CD14-positive monocyte (primary cell): ENCODE data around the gene STX3. TPM values are rescaled to one million over a fixed set of nuclear protein-coding genes. Genes with fewer than 3 reads are reported as not detected.

ENCODE experiments used
- DNase-seq, 3 donors: peaks; one replicate each; pipeline ENCODE4 v3.0.0-alpha.2; 2011 to 2022
- H2AFZ ChIP-seq: 2 replicates; pipeline ENCODE4 v1.6.0; 2012; ENCODE audit warnings: mild to moderate bottlenecking, low read depth, low read length, inconsistent platforms; ENCODE audit not compliant: insufficient read depth, poor library complexity, severe bottlenecking
- H3K27ac ChIP-seq, 2 donors: 1 replicate in 1 of 2; 2 replicates in 1 of 2; pipeline ENCODE4 v1.5.1; 2012 to 2013; ENCODE audit warnings: low read length in 2 of 2, control low read depth in 1 of 2, inconsistent platforms in 1 of 2, low read depth in 1 of 2, mild to moderate bottlenecking in 1 of 2
- H3K27me3 ChIP-seq, 2 donors: one replicate each; pipeline versions ENCODE4 v1.6.0 to v1.6.1; 2011 to 2013; ENCODE audit warnings: low read length in 2 of 2; ENCODE audit not compliant: control insufficient read depth in 2 of 2, insufficient read depth in 2 of 2
- H3K36me3 ChIP-seq, 2 donors: replicated peaks in 1 of 2; 1 replicate in 1 of 2; 2 replicates in 1 of 2; pipeline versions ENCODE4 v1.5.1 to v1.6.1; 2012 to 2013; ENCODE audit warnings: low read length in 2 of 2, control low read depth in 1 of 2, inconsistent platforms in 1 of 2, mild to moderate bottlenecking in 1 of 2; ENCODE audit not compliant: insufficient read depth in 2 of 2, control insufficient read depth in 1 of 2
- H3K4me1 ChIP-seq, 2 donors: 1 replicate in 1 of 2; 2 replicates in 1 of 2; pipeline versions ENCODE4 v1.5.1 to v1.6.1; 2012 to 2013; ENCODE audit warnings: low read length in 2 of 2, control low read depth in 1 of 2, inconsistent platforms in 1 of 2, mild to moderate bottlenecking in 1 of 2, moderate library complexity in 1 of 2; ENCODE audit not compliant: insufficient read depth in 2 of 2, control insufficient read depth in 1 of 2
- H3K4me2 ChIP-seq: replicated peaks from 2 replicates; pipeline ENCODE3; 2012; ENCODE audit warnings: low read length, moderate library complexity, mild to moderate bottlenecking; ENCODE audit not compliant: poor library complexity, severe bottlenecking; ENCODE audit errors: extremely low read depth
- H3K4me3 ChIP-seq, 3 experiments: fragments of 200-600 bp in 1 of 3; sonication (generic) in 1 of 3; replicated peaks in 1 of 3; 1 replicate in 2 of 3; 2 replicates in 1 of 3; pipeline ENCODE4 v1.5.1; 2011 to 2013; ENCODE audit warnings: low read length in 3 of 3, mild to moderate bottlenecking in 3 of 3, control low read depth in 2 of 3, low read depth in 2 of 3, inconsistent platforms in 1 of 3, moderate library complexity in 1 of 3
- H3K79me2 ChIP-seq: 2 replicates; pipeline ENCODE4 v1.6.0; 2012; ENCODE audit warnings: mild to moderate bottlenecking, control low read depth, inconsistent platforms, low read length, moderate library complexity; ENCODE audit not compliant: insufficient read depth
- H3K9ac ChIP-seq: 2 replicates; pipeline ENCODE4 v1.6.0; 2017; ENCODE audit warnings: low read length, mild to moderate bottlenecking; ENCODE audit not compliant: insufficient read depth, poor library complexity, severe bottlenecking
- H3K9me3 ChIP-seq, 2 donors: replicated peaks in 1 of 2; 1 replicate in 1 of 2; 2 replicates in 1 of 2; pipeline versions ENCODE4 v1.5.1 to v1.6.1; 2012 to 2013; ENCODE audit warnings: low read length in 2 of 2, control low read depth in 1 of 2; ENCODE audit not compliant: control insufficient read depth in 1 of 2, insufficient read depth in 1 of 2
- H4K20me1 ChIP-seq: 2 replicates; pipeline ENCODE4 v1.6.0; 2012; ENCODE audit warnings: mild to moderate bottlenecking, low read length, control low read depth, moderate library complexity; ENCODE audit not compliant: insufficient read depth
- H3K27ac Mint-ChIP-seq, 7 donors: one replicate each; pipeline ENCODE4 v1.8.0; 2020; ENCODE audit warnings: mild to moderate bottlenecking in 7 of 7, mixed read lengths in 7 of 7, moderate library complexity in 6 of 7, inconsistent platforms in 2 of 7
- H3K27me3 Mint-ChIP-seq, 3 donors: one replicate each; pipeline ENCODE4 v1.8.0; 2021 to 2022; ENCODE audit warnings: low read depth in 3 of 3, mild to moderate bottlenecking in 3 of 3, mixed read lengths in 3 of 3, moderate library complexity in 3 of 3, inconsistent platforms in 1 of 3
- H3K36me3 Mint-ChIP-seq, 2 donors: one replicate each; pipeline ENCODE4 v1.8.0; 2020; ENCODE audit warnings: mixed read lengths in 2 of 2, inconsistent platforms in 1 of 2, mild to moderate bottlenecking in 1 of 2
- H3K4me1 Mint-ChIP-seq: one replicate; pipeline ENCODE4 v1.8.0; 2020; ENCODE audit warnings: mild to moderate bottlenecking, mixed read lengths
- H3K4me3 Mint-ChIP-seq, 2 donors: one replicate each; pipeline ENCODE4 v1.8.0; 2020; ENCODE audit warnings: mild to moderate bottlenecking in 2 of 2, mixed read lengths in 2 of 2, moderate library complexity in 1 of 2
- H3K9me3 Mint-ChIP-seq, 7 donors: one replicate each; pipeline ENCODE4 v1.8.0; 2020 to 2022; ENCODE audit warnings: mixed read lengths in 7 of 7, mild to moderate bottlenecking in 6 of 7, moderate library complexity in 6 of 7, inconsistent platforms in 2 of 7
- WGBS: methylation state at CpG from one replicate; pipeline ENCODE4 v1.1.5; 2013; ENCODE audit warnings: missing lambda C conversion rate; ENCODE audit not compliant: insufficient coverage; 5-methylcytosine and 5-hydroxymethylcytosine counted together
- intact Hi-C, 2 donors: fragments of 100-400 bp; cut with micrococcal nuclease; formaldehyde crosslinking; loops; one replicate each; pipeline versions ENCODE4 v1.15.0 to v1.15.1; 2023
- polyA plus RNA-seq, 3 donors: library from polyadenylated mRNA; depleted of rRNA in 1 of 3; unstranded in 2 of 3; stranded (reverse) in 1 of 3; fragments of 300-500 nt in 2 of 3; fragments of >200 nt in 1 of 3; fragmentation: Illumina TruSeq in 2 of 3; gene quantifications; 1 replicate in 2 of 3; 2 replicates in 1 of 3; pipeline ENCODE4 v1.2.3, GENCODE V29; 2012 to 2021
- TF ChIP-seq, protein P1 (sequence below): fragments of 200-600 bp; IDR thresholded peaks from one replicate; pipeline ENCODE4 v1.8.0; 2022; ENCODE audit warnings: antibody characterized with exemption, mild to moderate bottlenecking

The STX3 gene
- polyA plus RNA-seq, 3 donors, result 22.4 to 50.9 (median 25.4) TPM

DNA sequence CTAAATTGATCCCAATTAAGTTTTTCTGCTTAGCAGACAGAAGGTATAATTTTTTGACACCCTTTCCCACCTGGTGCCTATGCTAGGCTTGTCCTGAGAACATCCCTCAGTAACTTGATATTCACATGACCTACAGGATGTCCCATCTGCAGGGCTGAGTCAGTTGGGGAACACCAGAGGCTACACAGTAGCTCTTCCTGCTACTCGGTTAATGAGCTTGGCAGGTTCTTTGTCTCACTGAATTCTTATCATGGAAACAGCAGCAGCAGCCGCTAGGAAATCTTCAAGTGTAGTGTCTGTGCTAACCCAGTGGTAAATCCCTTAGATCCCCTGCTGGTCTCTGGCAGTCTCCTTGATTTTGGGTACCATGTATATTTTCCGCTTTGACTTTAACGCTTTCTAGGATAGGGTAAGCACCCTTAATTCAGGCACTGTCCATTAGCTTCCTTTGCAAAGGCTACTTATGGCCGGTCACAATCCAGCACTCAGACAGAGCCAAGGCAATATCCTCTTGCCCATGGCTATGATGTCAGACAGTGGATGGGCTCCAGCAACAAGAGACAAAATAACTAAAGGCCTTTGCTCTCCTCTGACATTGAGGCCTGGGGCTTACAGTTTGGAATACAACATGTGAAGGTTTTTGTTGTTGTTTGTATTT, 46.9 kb downstream of the STX3 start:
- Mint-ChIP-seq H3K36me3 (peaks cover 69 to 89% of the 10 kb centered on the region in 2 donors), H3K27ac (peak overlapping the region in 2 of 7 donors; percentile 40 to 68), H3K9me3 (peaks cover 0 to 2% (median 0%) of the 10 kb centered on the region in 7 donors), H3K4me3 (no peak overlapping the region), H3K27me3 (peaks cover 0 to 1% (median 0%) of the 10 kb centered on the region in 3 donors), H3K4me1 (no peaks in the 10 kb centered on the region)
- no peak overlapping the region for H3K9ac ChIP-seq
- no peak overlapping the region for H3K27ac ChIP-seq
- TF ChIP-seq, protein P1, sequence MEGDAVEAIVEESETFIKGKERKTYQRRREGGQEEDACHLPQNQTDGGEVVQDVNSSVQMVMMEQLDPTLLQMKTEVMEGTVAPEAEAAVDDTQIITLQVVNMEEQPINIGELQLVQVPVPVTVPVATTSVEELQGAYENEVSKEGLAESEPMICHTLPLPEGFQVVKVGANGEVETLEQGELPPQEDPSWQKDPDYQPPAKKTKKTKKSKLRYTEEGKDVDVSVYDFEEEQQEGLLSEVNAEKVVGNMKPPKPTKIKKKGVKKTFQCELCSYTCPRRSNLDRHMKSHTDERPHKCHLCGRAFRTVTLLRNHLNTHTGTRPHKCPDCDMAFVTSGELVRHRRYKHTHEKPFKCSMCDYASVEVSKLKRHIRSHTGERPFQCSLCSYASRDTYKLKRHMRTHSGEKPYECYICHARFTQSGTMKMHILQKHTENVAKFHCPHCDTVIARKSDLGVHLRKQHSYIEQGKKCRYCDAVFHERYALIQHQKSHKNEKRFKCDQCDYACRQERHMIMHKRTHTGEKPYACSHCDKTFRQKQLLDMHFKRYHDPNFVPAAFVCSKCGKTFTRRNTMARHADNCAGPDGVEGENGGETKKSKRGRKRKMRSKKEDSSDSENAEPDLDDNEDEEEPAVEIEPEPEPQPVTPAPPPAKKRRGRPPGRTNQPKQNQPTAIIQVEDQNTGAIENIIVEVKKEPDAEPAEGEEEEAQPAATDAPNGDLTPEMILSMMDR, result no peak
- H3K9me3 ChIP-seq, result no peaks in the 10 kb centered on the region
- H3K36me3 ChIP-seq, result peaks cover 73 to 93% of the 10 kb centered on the region in 2 donors
- no peaks in the 10 kb centered on the region for H3K27me3 ChIP-seq
- WGBS, result 61% methylated on average over 4 of the region's 5 CpGs
- DNase-seq, result peak in 1 of 3 donors; percentile 7
- no peak overlapping the region for H3K4me2 ChIP-seq
- intact Hi-C loops, result loop anchor here (2.0 kb wide), 1 partner anchor 47 kb away; the partner anchor contains the start of gene STX3 (in 2 of the 2)
- H4K20me1 ChIP-seq, result peaks cover 8% of the 10 kb centered on the region
- H3K79me2 ChIP-seq, result no peaks in the 10 kb centered on the region
- H3K4me3 ChIP-seq, result no peak overlapping the region
- H3K4me1 ChIP-seq, result no peaks in the 10 kb centered on the region
- no peak overlapping the region for H2AFZ ChIP-seq

DNA sequence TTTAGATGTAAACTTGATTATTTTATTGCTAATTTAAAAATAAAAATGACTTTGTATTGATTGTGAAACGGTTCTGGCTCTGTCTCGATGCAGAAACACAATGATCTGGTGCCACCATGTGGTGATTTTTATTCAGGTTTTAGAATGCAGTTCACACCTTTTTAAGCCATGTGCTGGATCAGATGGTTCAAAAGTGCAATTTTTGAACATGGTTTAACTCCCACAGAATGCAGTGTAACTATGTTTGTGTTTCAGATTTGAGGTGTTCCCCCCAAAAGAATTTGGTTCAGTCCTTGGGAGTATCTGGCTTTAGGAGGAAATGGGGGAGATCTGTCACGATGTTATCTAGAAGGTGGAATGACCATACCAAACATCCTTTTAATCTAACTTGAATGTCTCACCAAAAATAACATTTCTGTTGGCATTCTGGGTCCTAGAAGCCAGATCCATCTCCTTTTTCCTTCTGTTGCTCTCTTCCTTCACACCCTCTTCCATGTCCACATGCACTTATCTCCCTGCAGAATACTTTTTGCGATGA, 47.5 kb downstream of the STX3 start:
- no peaks in the 10 kb centered on the region for H3K79me2 ChIP-seq
- H3K27me3 Mint-ChIP-seq, result peaks cover 0 to 1% (median 0%) of the 10 kb centered on the region in 3 donors
- peaks cover 0 to 2% (median 0%) of the 10 kb centered on the region in 7 donors for H3K9me3 Mint-ChIP-seq
- H3K4me3 Mint-ChIP-seq, result no peak overlapping the region
- H3K4me2 ChIP-seq, result no peak overlapping the region
- intact Hi-C loops, result loop anchor here (2.0 kb wide), 1 partner anchor 48 kb away; the partner anchor contains the start of gene STX3 (in 2 of the 2)
- H4K20me1 ChIP-seq, result peaks cover 8% of the 10 kb centered on the region
- no peak overlapping the region for H3K4me3 ChIP-seq
- no peak overlapping the region for H3K9ac ChIP-seq
- WGBS, result 0% methylated on average over 2 of the region's 4 CpGs
- TF ChIP-seq, protein P1, result peak; percentile 80
- no peaks in the 10 kb centered on the region for H3K4me1 ChIP-seq
- no peaks in the 10 kb centered on the region for H3K9me3 ChIP-seq
- H3K27me3 ChIP-seq, result no peaks in the 10 kb centered on the region
- H3K36me3 Mint-ChIP-seq, result peaks cover 69 to 87% of the 10 kb centered on the region in 2 donors
- no peak overlapping the region for H3K27ac ChIP-seq
- peaks cover 73 to 93% of the 10 kb centered on the region in 2 donors for H3K36me3 ChIP-seq
- no peaks in the 10 kb centered on the region for H3K4me1 Mint-ChIP-seq
- H3K27ac Mint-ChIP-seq, result no peak overlapping the region
- DNase-seq, result peak; percentile 47 to 71 (median 60)
- no peak overlapping the region for H2AFZ ChIP-seq
